ENCODE results near the gene MYO3B. TPM values are rescaled to one million over a fixed set of nuclear protein-coding genes. Genes with fewer than 3 reads are reported as not detected.
A peak's percentile ranks its signal among the peaks of the same experiment; 100 is the strongest.

The MYO3B gene
- total RNA-seq, 1 experiment from 2014 or later = 0.63 TPM

GRCh38 chr2:170181602-170182001 is 3.7 kb downstream of the MYO3B start:
- Histone ChIP-seq H3K14ac (ENCODE audit: insufficient read depth, low read length) (no peak overlapping the region), H3K23me2 (ENCODE audit: insufficient read length, low read depth, low read length, poor library complexity, severe bottlenecking) (no peaks in the 10 kb centered on the region), H2BK5ac (ENCODE audit: insufficient read length, low read length) (no peak overlapping the region), H3K9ac (ENCODE audit: extremely low read depth, insufficient read length, low read length) (no peak overlapping the region), H3K56ac (ENCODE audit: insufficient read length, low read depth, low read length) (no peak overlapping the region), H4K5ac (ENCODE audit: insufficient read length, low read depth, low read length) (no peak overlapping the region), H2BK15ac (ENCODE audit: low read depth, low read length) (no peak overlapping the region), H3K18ac (ENCODE audit: insufficient read length, low read depth, low read length) (no peak overlapping the region), H2BK12ac (ENCODE audit: insufficient read length, low read depth, low read length) (no peak overlapping the region), H2BK120ac (ENCODE audit: low read depth, low read length, poor library complexity, severe bottlenecking) (no peak overlapping the region), H3K4me1 (ENCODE audit: insufficient read depth, low read length) (no peaks in the 10 kb centered on the region), H3T11ph (ENCODE audit: low read length) (no peak overlapping the region), H2AK5ac (ENCODE audit: insufficient read length, low read length) (no peak overlapping the region), H3K9me3 (ENCODE audit: control insufficient read depth, low read depth, low read length) (no peaks in the 10 kb centered on the region), H3K79me2 (ENCODE audit: insufficient read depth, low read length) (no peaks in the 10 kb centered on the region), H3K27ac (ENCODE audit: insufficient read length, low read depth, low read length) (no peak overlapping the region), H4K8ac (replicated peaks; ENCODE audit: insufficient read length, low read depth, low read length) (no peak overlapping the region), H3K79me1 (ENCODE audit: insufficient read depth, low read depth, low read length, poor library complexity, severe bottlenecking) (no peaks in the 10 kb centered on the region), H4K91ac (ENCODE audit: insufficient read length, low read depth, low read length) (no peak overlapping the region), H2BK20ac (ENCODE audit: low read depth, low read length, poor library complexity, severe bottlenecking) (no peak overlapping the region), H3K4ac (ENCODE audit: low read depth, low read length) (no peak overlapping the region), H3K23ac (ENCODE audit: insufficient read length, low read depth, low read length) (no peak overlapping the region), H3K4me2 (ENCODE audit: insufficient read depth, insufficient read length, low read length) (no peak overlapping the region), H4K20me1 (ENCODE audit: control insufficient read depth, insufficient read depth, insufficient read length) (no peaks in the 10 kb centered on the region), H2AFZ (ENCODE audit: low read length) (no peak overlapping the region), H3K27me3 (ENCODE audit: insufficient read depth, low read length) (no peaks in the 10 kb centered on the region)
- H3K27ac Mint-ChIP-seq = peak overlapping the region in 1 of 3 experiments; percentile 3; a peak in 1 of 7 replicates
- H3K4me1 Mint-ChIP-seq = peaks cover 23 to 30% of the 10 kb centered on the region in 2 experiments
- no peak for DNase-seq
- TF ChIP-seq CTCF (conservative IDR thresholded peaks at IDR 0.05) = no peak
- no peaks in the 10 kb centered on the region for H3K27me3 Mint-ChIP-seq (ENCODE audit: low read depth)
- 100% methylated on average over 2 of the region's 5 CpGs for WGBS (ENCODE audit: extremely low coverage, insufficient read length, low lambda C conversion rate)
- H3K9me3 Mint-ChIP-seq = peaks cover 18 to 24% of the 10 kb centered on the region in 2 experiments
- peaks cover 5 to 31% (median 15%) of the 10 kb centered on the region in 3 experiments for H3K36me3 Mint-ChIP-seq (ENCODE audit: insufficient read depth in 1 of 3, low read depth in 3 of 3)
- H3K4me3 Mint-ChIP-seq = no peak overlapping the region

All from H9 (cell line).